ENCODE results near the gene MIEN1.

The MIEN1 gene

GRCh38 chr17:39717660-39718059 is 12.7 kb downstream of the MIEN1 start:
- Histone ChIP-seq H3K27me3 (ENCODE audit: low read depth, low read length) (no peaks in the 10 kb centered on the region), H3K4me2 (ENCODE audit: low read length) (no peak overlapping the region), H3K4me1 (ENCODE audit: low read length) (peaks cover 16% of the 10 kb centered on the region), H4K20me1 (ENCODE audit: insufficient read depth, low read length) (no peaks in the 10 kb centered on the region), H3K79me2 (ENCODE audit: low read length) (no peaks in the 10 kb centered on the region), H3K9me3 (ENCODE audit: insufficient read depth, low read length) (no peaks in the 10 kb centered on the region), H3K9ac (ENCODE audit: low read length) (no peak overlapping the region), H3K36me3 (replicated peaks; ENCODE audit: low read depth, low read length) (no peaks in the 10 kb centered on the region), H3K4me3 (ENCODE audit: low read length) (no peak overlapping the region), H3K27ac (ENCODE audit: low read length) (no peak overlapping the region), H2AFZ (ENCODE audit: low read depth, low read length) (no peak overlapping the region)
- TF ChIP-seq EZH2phosphoT487 (IDR thresholded peaks at IDR 0.05; ENCODE audit: low read depth), result no peak
- no peak for TF ChIP-seq CTCF (IDR thresholded peaks at IDR 0.05; ENCODE audit: low read depth, low read length)

- TF ChIP-seq CTCF (IDR thresholded peaks at IDR 0.05; ENCODE audit: low read depth, low read length) (no peak), EZH2phosphoT487 (IDR thresholded peaks at IDR 0.05; ENCODE audit: low read depth) (no peak)
- Histone ChIP-seq H2AFZ (ENCODE audit: low read depth, low read length) (no peak overlapping the region), H3K4me2 (ENCODE audit: low read length) (peak overlapping the region; percentile 80), H3K27me3 (ENCODE audit: low read depth, low read length) (no peaks in the 10 kb centered on the region), H3K4me1 (ENCODE audit: low read length) (peaks cover 16% of the 10 kb centered on the region), H3K4me3 (ENCODE audit: low read length) (peak overlapping the region; percentile 72; the same call in 1 of the 2 replicates), H3K79me2 (ENCODE audit: low read length) (no peaks in the 10 kb centered on the region), H3K9me3 (ENCODE audit: insufficient read depth, low read length) (no peaks in the 10 kb centered on the region), H4K20me1 (ENCODE audit: insufficient read depth, low read length) (no peaks in the 10 kb centered on the region), H3K27ac (ENCODE audit: low read length) (no peak overlapping the region), H3K36me3 (replicated peaks; ENCODE audit: low read depth, low read length) (no peaks in the 10 kb centered on the region), H3K9ac (ENCODE audit: low read length) (peak overlapping the region; percentile 39; the same call in 1 of the 2 replicates)
These were observed 13.3 kb downstream of the MIEN1 start for GRCh38 chr17:39716879-39717536.

GRCh38 chr17:39716073-39716818 is 14.1 kb downstream of the MIEN1 start:
- Histone ChIP-seq H3K4me1 (ENCODE audit: low read length) (peaks cover 16% of the 10 kb centered on the region), H3K27ac (ENCODE audit: low read length) (peak overlapping the region; percentile 3; the same call in 1 of the 2 replicates), H3K4me3 (ENCODE audit: low read length) (peak overlapping the region; percentile 72), H4K20me1 (ENCODE audit: insufficient read depth, low read length) (no peaks in the 10 kb centered on the region), H3K36me3 (replicated peaks; ENCODE audit: low read depth, low read length) (no peaks in the 10 kb centered on the region), H3K9ac (ENCODE audit: low read length) (peak overlapping the region; percentile 39; the same call in 1 of the 2 replicates), H3K4me2 (ENCODE audit: low read length) (peak overlapping the region; percentile 80), H3K27me3 (ENCODE audit: low read depth, low read length) (no peaks in the 10 kb centered on the region), H2AFZ (ENCODE audit: low read depth, low read length) (no peak overlapping the region; the same call in 1 of the 2 replicates), H3K79me2 (ENCODE audit: low read length) (no peaks in the 10 kb centered on the region), H3K9me3 (ENCODE audit: insufficient read depth, low read length) (no peaks in the 10 kb centered on the region)
- TF ChIP-seq EZH2phosphoT487 (IDR thresholded peaks at IDR 0.05; ENCODE audit: low read depth), result no peak
- no peak; the same call in 1 of the 2 replicates for TF ChIP-seq CTCF (IDR thresholded peaks at IDR 0.05; ENCODE audit: low read depth, low read length)

- Histone ChIP-seq H3K4me2 (ENCODE audit: low read length) (peak overlapping the region; percentile 80), H3K27me3 (ENCODE audit: low read depth, low read length) (no peaks in the 10 kb centered on the region), H2AFZ (ENCODE audit: low read depth, low read length) (no peak overlapping the region; the same call in 1 of the 2 replicates), H3K9me3 (ENCODE audit: insufficient read depth, low read length) (no peaks in the 10 kb centered on the region), H4K20me1 (ENCODE audit: insufficient read depth, low read length) (no peaks in the 10 kb centered on the region), H3K4me1 (ENCODE audit: low read length) (peaks cover 16% of the 10 kb centered on the region), H3K36me3 (replicated peaks; ENCODE audit: low read depth, low read length) (no peaks in the 10 kb centered on the region), H3K27ac (ENCODE audit: low read length) (no peak overlapping the region), H3K9ac (ENCODE audit: low read length) (no peak overlapping the region), H3K4me3 (ENCODE audit: low read length) (peak overlapping the region; percentile 72; the same call in 1 of the 2 replicates), H3K79me2 (ENCODE audit: low read length) (no peaks in the 10 kb centered on the region)
- TF ChIP-seq CTCF (IDR thresholded peaks at IDR 0.05; ENCODE audit: low read depth, low read length) (no peak), EZH2phosphoT487 (IDR thresholded peaks at IDR 0.05; ENCODE audit: low read depth) (no peak)
These were observed 14.8 kb downstream of the MIEN1 start for GRCh38 chr17:39715375-39716072.

All from OCI-LY3 (cell line).